IMR-90 (cell line): Measurements from ENCODE around the gene ANKRD11. TPM values are rescaled to one million over a fixed set of nuclear protein-coding genes. Genes with fewer than 3 reads are reported as not detected.

Source experiments
- ATAC-seq: fragments of 200-7000 bp; cut with Tn5 transposase; 2 replicates; pipeline ENCODE4 v1.9.1; 2020; ENCODE audit warnings: low read depth, mild to moderate bottlenecking, moderate library complexity
- BruUV-seq: library from RNA; stranded (reverse); fragments of 400-500 nt; replicated peaks from 2 replicates; lab custom pipeline; 2021; lab: Mats Ljungman, UMichigan
- CTCF ChIA-PET: fragments of 300-600 bp; formaldehyde crosslinking; extraction: SDS; loops from one replicate; lab custom pipeline; 2021; ENCODE audit warnings: antibody characterized with exemption; lab: Yijun Ruan, JAX
- POLR2A ChIA-PET: fragments of 300-600 bp; sonication (Branson Sonifier 250); formaldehyde crosslinking; loops from one replicate; lab custom pipeline; 2022; ENCODE audit warnings: antibody characterized with exemption; ENCODE audit not compliant: unreplicated experiment; lab: Charles Lee
- DNase-seq: peaks from one replicate; pipeline ENCODE4 v3.0.0; 2013
- H2AFZ ChIP-seq: replicated peaks from 2 replicates; pipeline ENCODE3; 2013; ENCODE audit warnings: low read length, mild to moderate bottlenecking; ENCODE audit not compliant: poor library complexity
- H2AK5ac ChIP-seq: 2 replicates; pipeline ENCODE4 v1.6.1; 2013; ENCODE audit warnings: low read depth, low read length, inconsistent platforms
- H2AK9ac ChIP-seq: replicated peaks from 2 replicates; pipeline ENCODE3; 2013; ENCODE audit warnings: mild to moderate bottlenecking, low read depth, low read length, moderate library complexity; ENCODE audit not compliant: poor library complexity
- H2BK120ac ChIP-seq: 2 replicates; pipeline ENCODE4 v1.6.1; 2013; ENCODE audit warnings: low read depth, low read length, inconsistent platforms
- H2BK15ac ChIP-seq: 3 replicates; pipeline ENCODE4 v1.6.1; 2013; ENCODE audit warnings: low read depth, low read length, inconsistent platforms
- H2BK20ac ChIP-seq: 2 replicates; pipeline ENCODE4 v1.6.1; 2013; ENCODE audit warnings: low read depth, mild to moderate bottlenecking, inconsistent platforms, low read length, moderate library complexity
- H2BK5ac ChIP-seq: 2 replicates; pipeline ENCODE4 v1.6.1; 2013; ENCODE audit warnings: mild to moderate bottlenecking, low read depth, low read length, inconsistent platforms; ENCODE audit not compliant: poor library complexity, severe bottlenecking
- H3K14ac ChIP-seq: replicated peaks from 2 replicates; pipeline ENCODE4 v1.6.1; 2013; ENCODE audit warnings: low read depth, low read length, inconsistent platforms
- H3K18ac ChIP-seq: 2 replicates; pipeline ENCODE4 v1.6.1; 2013; ENCODE audit warnings: low read depth, low read length, control low read depth
- H3K23ac ChIP-seq: 2 replicates; pipeline ENCODE4 v1.6.1; 2013; ENCODE audit warnings: low read depth, low read length, inconsistent platforms
- H3K27ac ChIP-seq: 2 replicates; pipeline ENCODE4 v1.5.1; 2013; ENCODE audit warnings: mild to moderate bottlenecking, control low read depth, low read length; ENCODE audit not compliant: insufficient read depth
- H3K27me3 ChIP-seq: 2 replicates; pipeline ENCODE4 v1.6.1; 2013; ENCODE audit warnings: low read length; ENCODE audit not compliant: control insufficient read depth, insufficient read depth
- H3K36me3 ChIP-seq: 2 replicates; pipeline ENCODE4 v1.6.1; 2013; ENCODE audit warnings: low read length, mixed read lengths; ENCODE audit not compliant: control insufficient read depth, insufficient read depth
- H3K4ac ChIP-seq: 2 replicates; pipeline ENCODE4 v1.6.1; 2013; ENCODE audit warnings: low read depth, low read length, inconsistent platforms
- H3K4me1 ChIP-seq: 2 replicates; pipeline ENCODE4 v1.6.1; 2013; ENCODE audit warnings: low read length, mixed read lengths; ENCODE audit not compliant: control insufficient read depth, insufficient read depth
- H3K4me2 ChIP-seq: 2 replicates; pipeline ENCODE4 v1.6.1; 2013; ENCODE audit warnings: low read depth, mild to moderate bottlenecking, control low read depth, low read length, moderate library complexity
- H3K4me3 ChIP-seq: 2 replicates; pipeline ENCODE4 v1.5.1; 2013; ENCODE audit warnings: low read depth, mild to moderate bottlenecking, control low read depth, low read length, moderate library complexity; ENCODE audit not compliant: insufficient read depth
- H3K56ac ChIP-seq: 2 replicates; pipeline ENCODE4 v1.6.1; 2013; ENCODE audit warnings: low read length, inconsistent platforms; ENCODE audit not compliant: insufficient read depth; ENCODE audit errors: extremely low read depth
- H3K79me1 ChIP-seq, 2 experiments: 2 replicates each; pipeline ENCODE4 v1.6.1; 2013; ENCODE audit warnings: low read length in 2 of 2, inconsistent platforms in 1 of 2, low read depth in 1 of 2
- H3K9ac ChIP-seq: 2 replicates; pipeline ENCODE4 v1.6.1; 2013; ENCODE audit warnings: low read depth, low read length, control low read depth
- H3K9me1 ChIP-seq: 2 replicates; pipeline ENCODE4 v1.6.1; 2013; ENCODE audit warnings: low read length, inconsistent platforms; ENCODE audit not compliant: insufficient read depth
- H3K9me3 ChIP-seq: 2 replicates; pipeline ENCODE4 v1.6.1; 2013; ENCODE audit warnings: low read length; ENCODE audit not compliant: control insufficient read depth, insufficient read depth
- H4K20me1 ChIP-seq: 2 replicates; pipeline ENCODE4 v1.6.1; 2013; ENCODE audit warnings: low read length, inconsistent platforms; ENCODE audit not compliant: insufficient read depth
- H4K5ac ChIP-seq: 2 replicates; pipeline ENCODE4 v1.6.1; 2013; ENCODE audit warnings: mild to moderate bottlenecking, low read depth, low read length, control low read depth
- H4K8ac ChIP-seq, 2 experiments: 2 replicates each; pipeline ENCODE4 v1.6.1; 2013; ENCODE audit warnings: low read depth in 2 of 2, low read length in 2 of 2, control low read depth in 1 of 2, inconsistent platforms in 1 of 2
- H4K91ac ChIP-seq: 2 replicates; pipeline ENCODE4 v1.6.1; 2013; ENCODE audit warnings: low read depth, low read length, inconsistent platforms; ENCODE audit not compliant: insufficient read depth
- BHLHE40 ChIP-seq: fragments of 150-350 bp; IDR thresholded peaks from 2 replicates; pipeline ENCODE4 v1.6.1; 2016; ENCODE audit warnings: mild to moderate bottlenecking, low read depth, low read length
- CEBPB ChIP-seq: IDR thresholded peaks from 2 replicates; pipeline ENCODE4 v1.6.1; 2012; ENCODE audit warnings: low read depth, low read length, improper control_type of control experiment
- CHD1 ChIP-seq: IDR thresholded peaks from 2 replicates; pipeline ENCODE4 v1.6.1; 2012; ENCODE audit warnings: low read depth, low read length, improper control_type of control experiment
- ELK1 ChIP-seq: fragments of 150-350 bp; IDR thresholded peaks from 2 replicates; pipeline ENCODE4 v1.6.1; 2016; ENCODE audit warnings: low read depth, mild to moderate bottlenecking, low read length, moderate library complexity, borderline replicate concordance
- FOS ChIP-seq: fragments of 150-350 bp; IDR thresholded peaks from 2 replicates; pipeline ENCODE4 v1.6.1; 2016; ENCODE audit warnings: low read depth, low read length
- MAFK ChIP-seq: IDR thresholded peaks from 2 replicates; pipeline ENCODE4 v1.6.1; 2012; ENCODE audit warnings: low read depth, low read length, improper control_type of control experiment
- MAZ ChIP-seq: IDR thresholded peaks from 2 replicates; pipeline ENCODE4 v1.6.1; 2012; ENCODE audit warnings: low read depth, mild to moderate bottlenecking, low read length, improper control_type of control experiment, moderate library complexity, borderline replicate concordance
- MXI1 ChIP-seq: IDR thresholded peaks from 2 replicates; pipeline ENCODE4 v1.6.1; 2012; ENCODE audit warnings: low read depth, mild to moderate bottlenecking, low read length, moderate library complexity, borderline replicate concordance
- NFE2L2 ChIP-seq: fragments of 150-350 bp; IDR thresholded peaks from 2 replicates; pipeline ENCODE4 v1.6.1; 2016; ENCODE audit warnings: low read depth, mild to moderate bottlenecking, low read length
- POLR2A ChIP-seq: IDR thresholded peaks from 2 replicates; pipeline ENCODE4 v1.6.1; 2012; ENCODE audit warnings: mild to moderate bottlenecking, low read depth, low read length
- RAD21 ChIP-seq: IDR thresholded peaks from 2 replicates; pipeline ENCODE4 v1.6.1; 2012; ENCODE audit warnings: low read length, improper control_type of control experiment
- RCOR1 ChIP-seq: IDR thresholded peaks from 2 replicates; pipeline ENCODE4 v1.6.1; 2012; ENCODE audit warnings: mild to moderate bottlenecking, low read length, improper control_type of control experiment; ENCODE audit not compliant: insufficient replicate concordance
- RFX5 ChIP-seq: IDR thresholded peaks from 2 replicates; pipeline ENCODE4 v1.8.0; 2012; ENCODE audit warnings: low read depth, mild to moderate bottlenecking, low read length, moderate library complexity
- SMC3 ChIP-seq: fragments of 150-350 bp; IDR thresholded peaks from 2 replicates; pipeline ENCODE4 v1.6.1; 2016; ENCODE audit warnings: low read depth, mild to moderate bottlenecking, antibody characterized with exemption, low read length, moderate library complexity
- USF2 ChIP-seq: fragments of 150-350 bp; IDR thresholded peaks from 2 replicates; pipeline ENCODE4 v1.6.1; 2017; ENCODE audit warnings: mild to moderate bottlenecking, antibody characterized with exemption, low read length, low read depth
- WGBS, 2 experiments: methylation state at CpG; one replicate each; pipeline versions ENCODE4 v1.1.5 to v1.1.7; 2013; ENCODE audit warnings: missing lambda C conversion rate in 2 of 2; ENCODE audit not compliant: insufficient read length in 1 of 2; ENCODE audit errors: extremely low coverage in 2 of 2; 5-methylcytosine and 5-hydroxymethylcytosine counted together
- dilution Hi-C: fragments of 300-500 bp; cut with HindIII; formaldehyde crosslinking; loops from one replicate; pipeline ENCODE4 v1.14.3; 2018; ENCODE audit warnings: low sequenced_read_pairs; ENCODE audit not compliant: unreplicated experiment
- in situ Hi-C: fragments of 300-500 bp; cut with MboI; formaldehyde crosslinking; loops from 3 replicates; pipeline ENCODE4 v1.14.3; 2019; ENCODE audit warnings: low sequenced_read_pairs, inconsistent platforms, mixed read lengths
- intact Hi-C: fragments of 100-400 bp; cut with micrococcal nuclease; formaldehyde crosslinking; loops from 2 replicates; pipeline ENCODE4 v1.10.0; 2022
- polyA plus RNA-seq, 3 experiments: library from polyadenylated mRNA; depleted of rRNA; stranded (reverse); fragments of >200 nt; gene quantifications; 2 replicates each; pipeline ENCODE4 v1.2.3, GENCODE V29; 2012; ENCODE audit warnings: low replicate concordance in 1 of 3
- total RNA-seq: library from RNA; depleted of rRNA; stranded (reverse); fragments of >200 nt; gene quantifications from 2 replicates; pipeline ENCODE4 v1.2.3, GENCODE V29; 2012
- TF ChIP-seq, protein P1 (sequence below): conservative IDR thresholded peaks from 2 replicates; pipeline ENCODE4 v1.5.1; 2012; ENCODE audit warnings: mild to moderate bottlenecking, low read depth, low read length, improper control_type of control experiment

The ANKRD11 gene
- total and polyA plus RNA-seq, 2 of the 4 experiments (the other 2 are of a cell fraction): 46.8 to 71.9 TPM

DNA sequence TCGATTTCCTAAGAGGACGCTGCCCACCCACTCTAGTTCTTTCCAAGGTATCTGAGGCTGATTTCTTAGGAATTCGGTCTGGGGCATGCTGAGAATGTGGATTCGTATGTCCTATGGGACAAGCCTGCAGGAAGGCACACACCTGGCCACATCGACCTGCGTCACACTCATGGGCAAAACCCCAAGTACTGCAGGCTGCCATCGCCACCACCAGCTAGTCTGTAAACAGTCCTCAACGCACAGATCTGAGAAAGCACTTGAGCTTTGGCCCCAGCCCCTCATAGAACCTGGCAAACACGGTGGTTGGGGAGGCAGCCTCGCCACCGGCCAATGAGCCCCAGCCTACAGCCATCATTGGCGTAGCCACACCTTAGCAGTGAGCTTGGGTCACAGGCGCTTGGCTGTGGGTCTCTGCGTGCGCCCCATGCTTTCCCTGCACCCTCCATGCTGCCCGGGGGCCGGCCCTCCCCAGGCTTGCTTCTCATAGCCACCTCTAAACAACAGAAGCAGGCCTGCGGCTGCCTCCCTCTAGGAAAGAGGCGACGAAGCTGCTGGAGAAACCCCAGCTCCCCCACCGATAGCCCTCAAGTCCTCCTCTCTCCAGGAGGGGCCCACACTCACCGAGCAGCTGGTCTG lies 197.8 kb downstream of the ANKRD11 start:
- H3K4ac ChIP-seq: no peak overlapping the region
- no peak overlapping the region for H3K4me2 ChIP-seq
- peaks cover 88% of the 10 kb centered on the region for H4K20me1 ChIP-seq
- POLR2A ChIA-PET: no interaction called here
- TF ChIP-seq MAZ (no peak), CHD1 (no peak), BHLHE40 (no peak), ELK1 (no peak), MXI1 (no peak), POLR2A (no peak), RFX5 (no peak), CEBPB (no peak), USF2 (no peak), RCOR1 (no peak), FOS (no peak), MAFK (no peak), SMC3 (no peak), NFE2L2 (no peak), RAD21 (no peak)
- TF ChIP-seq, protein P1, sequence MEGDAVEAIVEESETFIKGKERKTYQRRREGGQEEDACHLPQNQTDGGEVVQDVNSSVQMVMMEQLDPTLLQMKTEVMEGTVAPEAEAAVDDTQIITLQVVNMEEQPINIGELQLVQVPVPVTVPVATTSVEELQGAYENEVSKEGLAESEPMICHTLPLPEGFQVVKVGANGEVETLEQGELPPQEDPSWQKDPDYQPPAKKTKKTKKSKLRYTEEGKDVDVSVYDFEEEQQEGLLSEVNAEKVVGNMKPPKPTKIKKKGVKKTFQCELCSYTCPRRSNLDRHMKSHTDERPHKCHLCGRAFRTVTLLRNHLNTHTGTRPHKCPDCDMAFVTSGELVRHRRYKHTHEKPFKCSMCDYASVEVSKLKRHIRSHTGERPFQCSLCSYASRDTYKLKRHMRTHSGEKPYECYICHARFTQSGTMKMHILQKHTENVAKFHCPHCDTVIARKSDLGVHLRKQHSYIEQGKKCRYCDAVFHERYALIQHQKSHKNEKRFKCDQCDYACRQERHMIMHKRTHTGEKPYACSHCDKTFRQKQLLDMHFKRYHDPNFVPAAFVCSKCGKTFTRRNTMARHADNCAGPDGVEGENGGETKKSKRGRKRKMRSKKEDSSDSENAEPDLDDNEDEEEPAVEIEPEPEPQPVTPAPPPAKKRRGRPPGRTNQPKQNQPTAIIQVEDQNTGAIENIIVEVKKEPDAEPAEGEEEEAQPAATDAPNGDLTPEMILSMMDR: no peak
- no peak overlapping the region for H3K14ac ChIP-seq
- no peak overlapping the region for H3K27ac ChIP-seq
- no peak overlapping the region for H2BK5ac ChIP-seq
- H3K9me3 ChIP-seq: no peaks in the 10 kb centered on the region
- DNase-seq: no peak
- no peak overlapping the region for H3K23ac ChIP-seq
- H2BK120ac ChIP-seq: no peak overlapping the region
- H4K5ac ChIP-seq: no peak overlapping the region
- no peak overlapping the region for H2AK5ac ChIP-seq
- peaks cover 5% of the 10 kb centered on the region; the same call in 1 of the 2 replicates for H3K4me1 ChIP-seq
- H3K56ac ChIP-seq: no peak overlapping the region
- no peak for ATAC-seq
- H2BK15ac ChIP-seq: no peak overlapping the region
- H3K27me3 ChIP-seq: no peaks in the 10 kb centered on the region
- H2BK20ac ChIP-seq: no peak overlapping the region
- H3K36me3 ChIP-seq: peaks cover 34% of the 10 kb centered on the region
- H3K18ac ChIP-seq: no peak overlapping the region
- H4K8ac ChIP-seq: no peak overlapping the region
- no peak overlapping the region for H4K91ac ChIP-seq
- peaks cover 7% of the 10 kb centered on the region; the same call in 1 of the 2 replicates for H3K9me1 ChIP-seq
- CTCF ChIA-PET: no interaction called here
- H2AFZ ChIP-seq: no peak overlapping the region
- dilution Hi-C loops (no loop called here), in situ Hi-C loops (no loop called here), intact Hi-C loops (no loop called here)
- 83% methylated on average over 12 of the region's 22 CpGs; no CpG with 5 or more reads in 1 of the 2 experiments for WGBS, 2 experiments
- H3K4me3 ChIP-seq: no peak overlapping the region
- H3K9ac ChIP-seq: no peak overlapping the region
- no peak overlapping the region for H2AK9ac ChIP-seq
- H3K79me1 ChIP-seq: peaks cover 61 to 91% of the 10 kb centered on the region in 2 experiments
- BruUV-seq: no TSS peak
